ENCODE measurements around the gene FIGLA.

The FIGLA gene

GRCh38 chr2:70733646-70734180, 56.7 kb downstream of the FIGLA start:
- no peak overlapping the region for H3K27ac ChIP-seq
- H3K79me2 ChIP-seq: no peaks in the 10 kb centered on the region
- no peaks in the 10 kb centered on the region for H3K4me1 ChIP-seq
- TF ChIP-seq CTCF (IDR thresholded peaks at IDR 0.05): no peak
- no peak overlapping the region for H3K4me2 ChIP-seq (ENCODE audit: low read length)
- no peak overlapping the region for H3K4me3 ChIP-seq (ENCODE audit: low read depth, low read length)
- H3K9me3 ChIP-seq (ENCODE audit: control insufficient read depth, low read length): no peaks in the 10 kb centered on the region
- no peak overlapping the region for H2AFZ ChIP-seq
- H3K9ac ChIP-seq: no peak overlapping the region
- H3K36me3 ChIP-seq (ENCODE audit: control insufficient read depth, insufficient read depth, low read length): no peaks in the 10 kb centered on the region
- no peaks in the 10 kb centered on the region for H3K27me3 ChIP-seq (ENCODE audit: control insufficient read depth, insufficient read depth, low read length)

- no peak overlapping the region for H3K4me3 ChIP-seq (ENCODE audit: low read depth, low read length)
- TF ChIP-seq CTCF (IDR thresholded peaks at IDR 0.05): no peak
Observed at GRCh38 chr2:70732766-70733645, 57.4 kb downstream of the FIGLA start.

GRCh38 chr2:70730730-70731129, 59.7 kb downstream of the FIGLA start:
- H3K9ac ChIP-seq: no peak overlapping the region
- H3K9me3 ChIP-seq (ENCODE audit: control insufficient read depth, low read length): no peaks in the 10 kb centered on the region
- H3K27me3 ChIP-seq (ENCODE audit: control insufficient read depth, insufficient read depth, low read length): no peaks in the 10 kb centered on the region
- no peaks in the 10 kb centered on the region for H3K4me1 ChIP-seq
- H3K36me3 ChIP-seq (ENCODE audit: control insufficient read depth, insufficient read depth, low read length): no peaks in the 10 kb centered on the region
- H3K79me2 ChIP-seq: no peaks in the 10 kb centered on the region
- no peak overlapping the region for H3K27ac ChIP-seq
- H2AFZ ChIP-seq: no peak overlapping the region
- H3K4me2 ChIP-seq (ENCODE audit: low read length): no peak overlapping the region
- no peak for TF ChIP-seq CTCF (IDR thresholded peaks at IDR 0.05)
- no peak overlapping the region for H3K4me3 ChIP-seq (ENCODE audit: low read depth, low read length)

More at GRCh38 chr2:70732766-70733645, 57.4 kb downstream of the FIGLA start:
- Histone ChIP-seq H3K36me3 (ENCODE audit: control insufficient read depth, insufficient read depth, low read length) (no peaks in the 10 kb centered on the region), H3K4me2 (ENCODE audit: low read length) (no peak overlapping the region), H3K79me2 (no peaks in the 10 kb centered on the region), H3K9ac (no peak overlapping the region), H2AFZ (no peak overlapping the region), H3K4me1 (no peaks in the 10 kb centered on the region), H3K9me3 (ENCODE audit: control insufficient read depth, low read length) (no peaks in the 10 kb centered on the region), H3K27me3 (ENCODE audit: control insufficient read depth, insufficient read depth, low read length) (no peaks in the 10 kb centered on the region), H3K27ac (no peak overlapping the region)

GRCh38 chr2:70729647-70730046, 60.8 kb downstream of the FIGLA start:
- no peak overlapping the region for H3K9ac ChIP-seq
- no peaks in the 10 kb centered on the region for H3K9me3 ChIP-seq (ENCODE audit: control insufficient read depth, low read length)
- H3K36me3 ChIP-seq (ENCODE audit: control insufficient read depth, insufficient read depth, low read length): no peaks in the 10 kb centered on the region
- H3K4me3 ChIP-seq (ENCODE audit: low read depth, low read length): no peak overlapping the region
- TF ChIP-seq CTCF (IDR thresholded peaks at IDR 0.05): no peak
- no peaks in the 10 kb centered on the region for H3K79me2 ChIP-seq
- no peak overlapping the region for H3K27ac ChIP-seq
- no peak overlapping the region for H2AFZ ChIP-seq
- H3K4me2 ChIP-seq (ENCODE audit: low read length): no peak overlapping the region
- no peaks in the 10 kb centered on the region for H3K27me3 ChIP-seq (ENCODE audit: control insufficient read depth, insufficient read depth, low read length)
- no peaks in the 10 kb centered on the region for H3K4me1 ChIP-seq

Data from parathyroid adenoma (tissue), 2 donors.